M059J (cell line): ENCODE measurements around the gene ARL14EPL. TPM values are rescaled to one million over a fixed set of nuclear protein-coding genes. Genes with fewer than 3 reads are reported as not detected.

Experiments used
- DNase-seq: peaks from one replicate; pipeline ENCODE4 v3.0.0-alpha.2; 2012; ENCODE audit warnings: low read depth
- total RNA-seq: library from RNA; depleted of rRNA; stranded (reverse); fragments of >200 nt; shearing (Covaris generic); gene quantifications from 2 replicates; pipeline ENCODE4 v1.2.3, GENCODE V29; 2014; rRNA removed

The ARL14EPL gene
- total RNA-seq = 0.37 TPM in 1 of 2 replicates, not detected in the other

- DNase-seq = peak; percentile 95
Observed at GRCh38 chr5:116032094-116032517, at the start of gene ARL14EPL. Gene ARL14EPL, plus strand, starts transcription at chr5:116032472. Its CDS starts 18,994 bp downstream, at chr5:116051466.

GRCh38 chr5:115983519-115983918 lies 48.8 kb upstream of the ARL14EPL start:
- no peak for DNase-seq

GRCh38 chr5:115985802-115986757 lies 46.2 kb upstream of the ARL14EPL start:
- no peak for DNase-seq

GRCh38 chr5:115988002-115988401 lies 44.3 kb upstream of the ARL14EPL start:
- no peak for DNase-seq

GRCh38 chr5:115992848-115993350 lies 39.4 kb upstream of the ARL14EPL start:
- no peak for DNase-seq

DNA sequence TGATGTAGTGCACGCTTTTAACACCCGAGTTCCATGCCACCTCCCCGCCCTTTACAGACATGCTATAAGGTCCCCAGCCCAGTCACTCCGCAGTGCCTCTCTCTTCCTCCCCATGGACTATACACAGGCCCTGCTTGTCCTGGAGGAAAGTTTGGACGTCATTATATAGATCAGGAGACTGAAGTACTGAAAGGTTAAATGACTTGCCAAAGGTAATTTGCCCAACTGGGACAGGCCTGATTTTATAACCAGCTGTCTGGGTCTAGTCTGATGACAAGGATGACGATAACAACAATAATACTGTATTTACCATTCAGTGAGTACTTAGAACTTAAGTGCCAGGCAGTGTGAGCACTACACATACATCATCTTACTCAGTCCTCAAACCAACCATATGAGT lies 36.9 kb upstream of the ARL14EPL start:
- no peak for DNase-seq

DNA sequence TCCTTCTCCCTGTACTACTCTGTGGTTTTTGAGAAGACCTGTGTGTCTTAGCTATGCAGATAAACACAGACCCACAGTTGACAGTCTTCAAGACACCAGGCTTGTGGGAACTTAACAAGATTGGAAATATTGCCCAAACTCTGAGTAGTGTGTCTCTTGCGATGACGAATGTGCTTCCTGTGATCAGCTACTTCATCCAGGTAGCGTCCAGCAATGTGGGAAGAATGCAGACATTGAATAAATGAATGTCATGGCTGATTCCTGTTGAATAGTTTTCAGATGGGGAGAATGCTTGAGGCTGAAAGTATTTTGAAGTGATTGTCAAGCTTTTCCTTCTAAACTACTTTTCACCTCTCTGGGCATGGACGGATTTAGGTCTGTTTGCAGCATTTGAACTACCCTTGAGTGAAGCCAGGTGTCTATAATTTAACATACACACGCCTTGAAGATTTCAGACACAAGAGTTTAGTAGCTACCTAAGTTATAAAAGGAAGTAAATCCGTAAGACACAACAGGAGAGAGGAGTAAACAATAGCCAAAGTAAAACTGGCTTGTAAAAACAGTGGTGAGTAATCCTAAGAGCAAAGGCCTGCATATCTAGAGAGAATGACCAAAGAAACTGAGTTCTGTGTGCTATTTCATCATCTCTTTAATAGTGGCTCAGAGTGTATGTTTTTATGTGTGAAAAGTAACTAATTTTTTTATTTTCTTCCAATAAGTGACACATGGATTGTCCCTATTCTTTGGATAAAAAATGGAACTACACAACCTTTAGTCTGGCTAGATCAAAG lies 30.0 kb upstream of the ARL14EPL start:
- DNase-seq = peak; percentile 45

DNA sequence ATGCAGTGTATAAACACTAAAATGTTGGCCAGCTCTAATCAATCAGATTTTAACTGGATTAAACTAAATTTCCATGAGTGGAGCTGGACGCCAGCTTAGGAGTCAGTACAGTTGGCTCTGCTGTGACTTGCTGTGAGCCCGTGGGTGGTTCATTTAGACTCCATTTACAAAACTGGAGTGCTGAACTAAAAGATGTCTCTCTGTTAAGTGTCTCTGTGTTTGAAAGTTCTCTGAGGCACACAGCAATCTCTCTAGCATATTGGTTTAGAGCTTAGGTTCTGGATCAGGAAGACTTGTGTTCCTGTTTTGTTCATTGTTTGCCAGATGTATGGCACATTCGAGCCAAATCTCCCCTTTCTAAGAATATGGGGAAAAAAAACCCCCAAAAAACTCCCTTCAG lies 28.0 kb upstream of the ARL14EPL start:
- no peak for DNase-seq

DNA sequence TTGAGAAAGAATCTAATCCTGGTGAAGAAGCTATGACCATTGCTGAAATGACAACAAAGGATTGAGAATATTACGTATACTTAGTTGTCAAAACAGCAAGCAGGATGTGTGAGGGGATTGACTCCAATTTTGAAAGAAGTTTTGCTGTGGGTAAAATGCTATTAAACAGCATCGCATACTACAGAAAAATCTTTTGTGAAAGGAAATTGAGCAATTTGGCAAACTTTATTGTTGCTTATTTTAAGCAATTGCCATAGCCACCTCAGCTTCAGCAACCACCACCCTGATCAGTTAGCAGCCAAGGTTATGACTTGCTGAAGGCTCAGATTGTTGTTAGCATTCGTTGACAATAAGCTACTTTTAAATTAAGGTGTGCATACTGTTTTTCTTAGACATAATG lies 22.5 kb upstream of the ARL14EPL start:
- DNase-seq = no peak

DNA sequence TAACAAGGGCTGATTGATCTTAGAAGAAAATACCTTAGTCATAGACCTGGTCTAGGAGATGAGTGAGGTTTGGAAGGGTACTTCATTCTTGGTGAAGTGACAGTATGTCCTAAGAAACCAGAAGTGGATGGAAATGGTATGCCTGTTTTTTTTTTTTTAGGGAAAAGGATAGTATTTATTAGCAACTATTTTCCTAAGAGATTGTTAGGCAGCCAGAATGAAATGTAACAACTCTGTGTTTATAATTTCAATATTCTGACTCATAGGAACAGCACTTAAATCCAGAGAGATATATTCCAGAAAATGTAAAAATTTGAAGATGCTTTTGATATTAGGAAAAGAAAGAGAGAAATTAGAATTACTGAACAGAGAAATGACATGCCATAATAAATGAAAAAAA lies 21.2 kb upstream of the ARL14EPL start:
- no peak for DNase-seq

- no peak for DNase-seq
Observed at GRCh38 chr5:116013207-116013785, 19.0 kb upstream of the ARL14EPL start.

DNA sequence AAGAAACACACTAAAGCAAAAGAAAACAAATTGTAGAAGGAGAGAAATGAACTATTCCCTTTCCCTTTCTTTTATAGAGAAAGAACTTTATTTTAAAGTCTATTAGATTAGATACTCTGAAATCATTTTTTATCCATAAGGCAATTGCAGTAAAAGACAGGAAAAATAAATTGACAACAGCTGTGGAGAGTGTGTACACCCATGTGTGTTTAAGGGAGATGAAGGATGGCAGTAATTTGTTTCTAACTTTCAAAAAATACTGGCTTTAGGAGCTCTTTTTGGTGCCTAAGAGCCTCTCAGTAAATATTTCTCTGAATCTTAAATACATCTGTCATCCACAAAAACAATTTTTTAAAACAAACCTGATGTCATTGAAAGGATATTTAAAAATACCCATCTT lies 18.3 kb upstream of the ARL14EPL start:
- no peak for DNase-seq

- no peak for DNase-seq
Observed at GRCh38 chr5:116023619-116024018, 8.7 kb upstream of the ARL14EPL start.

DNA sequence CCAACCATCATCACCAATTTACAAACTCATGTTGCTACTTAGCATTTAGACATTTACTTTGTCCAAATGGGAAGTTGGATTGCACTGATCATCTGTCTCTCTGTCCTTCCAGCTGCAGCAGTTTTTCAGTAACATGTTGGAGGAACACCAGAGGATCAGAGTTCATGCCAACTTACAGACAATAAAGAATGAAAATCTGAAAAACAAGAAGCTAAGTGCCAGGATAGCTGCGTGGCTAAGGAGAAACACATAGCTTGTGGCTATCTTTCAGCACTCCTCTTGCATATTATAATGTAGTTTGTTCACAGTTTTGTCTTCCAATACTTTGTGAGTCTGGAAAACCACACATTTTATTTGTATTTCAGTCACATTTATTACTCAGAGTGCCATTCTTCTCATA lies 6.4 kb upstream of the ARL14EPL start:
- no peak for DNase-seq

- no peak for DNase-seq
Observed at GRCh38 chr5:116032991-116033390, 719 bp downstream of the ARL14EPL start.

- DNase-seq = peak; percentile 85
Observed at GRCh38 chr5:116035123-116035522, 2.9 kb downstream of the ARL14EPL start.

GRCh38 chr5:116037236-116037822 lies 5.1 kb downstream of the ARL14EPL start:
- DNase-seq = peak; percentile 24

GRCh38 chr5:116038817-116039216 lies 6.5 kb downstream of the ARL14EPL start:
- no peak for DNase-seq

DNA sequence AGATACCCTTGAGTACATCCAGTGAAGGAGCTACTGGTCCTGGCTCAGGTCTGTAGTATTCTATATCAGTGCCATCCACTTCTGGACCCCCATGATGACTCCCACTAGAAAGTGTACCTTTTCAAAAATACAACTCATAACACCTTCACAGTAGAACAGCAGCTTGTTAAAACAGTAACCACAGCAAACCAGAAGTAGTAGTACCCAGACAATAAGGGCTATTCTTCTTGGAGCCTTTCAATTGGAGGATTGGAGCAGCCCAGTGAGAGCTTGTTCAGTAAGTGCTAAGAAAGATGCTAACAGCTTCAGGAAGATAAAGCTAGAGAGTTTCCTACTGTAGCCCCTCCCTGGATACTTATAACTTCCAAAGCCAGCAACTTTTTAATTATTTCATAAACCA lies 10.1 kb downstream of the ARL14EPL start:
- no peak for DNase-seq

DNA sequence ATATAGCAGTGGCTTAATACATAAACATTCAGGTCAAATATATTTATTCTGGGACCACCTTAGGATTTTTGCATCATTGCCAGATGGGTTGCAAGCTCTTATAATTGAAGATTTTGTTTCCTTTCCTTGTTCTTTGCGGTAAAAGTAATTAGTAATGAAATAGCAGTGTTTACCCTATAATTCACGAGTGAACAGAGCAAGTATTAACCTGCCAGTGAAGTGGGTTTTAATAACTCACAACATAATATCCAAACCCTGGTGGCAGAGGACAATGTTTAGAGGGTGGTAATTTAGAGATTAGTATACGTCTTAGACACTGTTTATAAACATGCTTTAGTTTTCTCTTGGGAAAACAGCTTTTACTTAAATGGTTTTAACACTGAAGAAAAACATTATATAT lies 11.8 kb downstream of the ARL14EPL start:
- no peak for DNase-seq

DNA sequence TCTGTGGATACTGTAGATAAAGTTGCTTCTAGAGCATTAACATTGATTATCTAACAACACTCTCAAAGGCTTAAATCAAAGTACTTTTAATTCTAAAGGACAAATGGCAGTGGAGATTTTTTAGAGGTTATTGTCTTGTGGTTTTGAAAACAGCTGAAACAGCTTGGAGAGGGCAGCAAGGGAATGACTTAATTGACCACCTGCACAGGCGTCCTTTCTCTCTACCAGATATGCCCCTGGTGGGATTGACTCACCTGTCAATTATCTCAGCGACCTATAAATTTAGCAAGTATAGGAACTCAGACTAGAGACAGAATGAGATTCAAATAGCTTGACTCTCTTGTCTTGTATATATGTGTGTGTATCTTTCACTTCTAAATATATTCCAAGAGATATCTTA lies 13.5 kb downstream of the ARL14EPL start:
- peak; percentile 53 for DNase-seq

- peak; percentile 12 for DNase-seq
Observed at GRCh38 chr5:116046261-116046660, 14.0 kb downstream of the ARL14EPL start.
